ENCODE results near the gene OTOS. TPM values are rescaled to one million over a fixed set of nuclear protein-coding genes. Genes with fewer than 3 reads are reported as not detected.

Gene OTOS
- total RNA-seq, 1 experiment from 2014 or later = not detected

GRCh38 chr2:240140920-240141319 lies 462 bp upstream of the OTOS start:
- Histone ChIP-seq H4K20me1 (ENCODE audit: insufficient read depth) (no peaks in the 10 kb centered on the region), H3K4me3 (replicated peaks in 1 of 2; ENCODE audit: low read depth in 1 of 2, low read length in 2 of 2) (no peak overlapping the region), H3K9me2 (ENCODE audit: insufficient read depth) (no peaks in the 10 kb centered on the region), H3K4me1 (ENCODE audit: control insufficient read depth in 1 of 2, insufficient read depth in 2 of 2, low read length in 2 of 2) (peaks cover 0 to 15% of the 10 kb centered on the region in 2 experiments; a peak in 2 of 4 replicates), H3K4me2 (ENCODE audit: low read length) (no peak overlapping the region), H3K9ac (ENCODE audit: low read length) (no peak overlapping the region), H3K27ac (ENCODE audit: low read depth, low read length) (no peak overlapping the region), H3K27me3 (ENCODE audit: insufficient read depth, low read length) (no peaks in the 10 kb centered on the region), H2AFZ (ENCODE audit: low read depth, low read length, poor library complexity, severe bottlenecking) (no peak overlapping the region), H3K79me2 (ENCODE audit: insufficient read depth, low read length) (peaks cover 3% of the 10 kb centered on the region; the same call in 1 of the 2 replicates), H3K36me3 (ENCODE audit: control insufficient read depth in 1 of 2, insufficient read depth in 2 of 2, low read length in 2 of 2) (no peaks in the 10 kb centered on the region), H3K9me3 (ENCODE audit: control insufficient read depth in 1 of 2, insufficient read depth in 1 of 2, low read depth in 1 of 2, low read length in 2 of 2) (no peaks in the 10 kb centered on the region)
- ATAC-seq (no peak), DNase-seq (ENCODE audit: low read depth, low spot score) (no peak)
- POLR2A ChIA-PET = no interaction called here
- intact Hi-C loops (cut with micrococcal nuclease) = loop anchor here (5.0 kb wide), 1 partner anchor 1784 kb away; no protein-coding TSS in a partner anchor
- CTCF ChIA-PET = interaction anchor here (1.3 to 6.2 kb wide), 2 partner anchors 10 to 81 kb away, joined by 3 to 64 read pairs; no protein-coding TSS in a partner anchor
- RAD21 ChIA-PET (ENCODE audit: low non-redundant PET in 1 of 2, low total read pairs in 2 of 2, uncharacterized antibody in 2 of 2, unreplicated experiment in 2 of 2) = no interaction called here
- no peak for TF ChIP-seq RAD21 (IDR thresholded peaks at IDR 0.05; ENCODE audit: low read depth)
- no peak for TF ChIP-seq SRF (IDR thresholded peaks at IDR 0.05; ENCODE audit: low read depth)
- TF ChIP-seq POLR2AphosphoS5 (IDR thresholded peaks at IDR 0.05; ENCODE audit: low read depth, low read length) = no peak
- TF ChIP-seq, protein P1, sequence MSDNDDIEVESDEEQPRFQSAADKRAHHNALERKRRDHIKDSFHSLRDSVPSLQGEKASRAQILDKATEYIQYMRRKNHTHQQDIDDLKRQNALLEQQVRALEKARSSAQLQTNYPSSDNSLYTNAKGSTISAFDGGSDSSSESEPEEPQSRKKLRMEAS (IDR thresholded peaks at IDR 0.05) = no peak
- TF ChIP-seq JUND (IDR thresholded peaks at IDR 0.05) = no peak
- TF ChIP-seq, protein P2, sequence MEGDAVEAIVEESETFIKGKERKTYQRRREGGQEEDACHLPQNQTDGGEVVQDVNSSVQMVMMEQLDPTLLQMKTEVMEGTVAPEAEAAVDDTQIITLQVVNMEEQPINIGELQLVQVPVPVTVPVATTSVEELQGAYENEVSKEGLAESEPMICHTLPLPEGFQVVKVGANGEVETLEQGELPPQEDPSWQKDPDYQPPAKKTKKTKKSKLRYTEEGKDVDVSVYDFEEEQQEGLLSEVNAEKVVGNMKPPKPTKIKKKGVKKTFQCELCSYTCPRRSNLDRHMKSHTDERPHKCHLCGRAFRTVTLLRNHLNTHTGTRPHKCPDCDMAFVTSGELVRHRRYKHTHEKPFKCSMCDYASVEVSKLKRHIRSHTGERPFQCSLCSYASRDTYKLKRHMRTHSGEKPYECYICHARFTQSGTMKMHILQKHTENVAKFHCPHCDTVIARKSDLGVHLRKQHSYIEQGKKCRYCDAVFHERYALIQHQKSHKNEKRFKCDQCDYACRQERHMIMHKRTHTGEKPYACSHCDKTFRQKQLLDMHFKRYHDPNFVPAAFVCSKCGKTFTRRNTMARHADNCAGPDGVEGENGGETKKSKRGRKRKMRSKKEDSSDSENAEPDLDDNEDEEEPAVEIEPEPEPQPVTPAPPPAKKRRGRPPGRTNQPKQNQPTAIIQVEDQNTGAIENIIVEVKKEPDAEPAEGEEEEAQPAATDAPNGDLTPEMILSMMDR (IDR thresholded peaks at IDR 0.05 in 2 of 3, conservative IDR thresholded peaks at IDR 0.05 in 1 of 3; ENCODE audit: borderline replicate concordance in 1 of 3, insufficient read depth in 1 of 3, low read depth in 2 of 3, low read length in 2 of 3) = no peak
- no peak for TF ChIP-seq REST (IDR thresholded peaks at IDR 0.05; ENCODE audit: low read depth)
- no peak for TF ChIP-seq EZH2 (IDR thresholded peaks at IDR 0.05)
- no peak for TF ChIP-seq CEBPB (IDR thresholded peaks at IDR 0.05; ENCODE audit: low read depth)
- no peak for TF ChIP-seq POLR2A (IDR thresholded peaks at IDR 0.05; ENCODE audit: borderline replicate concordance, extremely low read depth, insufficient read depth, insufficient read length)
- TF ChIP-seq YY1 (IDR thresholded peaks at IDR 0.05; ENCODE audit: extremely low read depth, insufficient replicate concordance, low read depth, low read length) = no peak
- no peak for TF ChIP-seq SIN3A (IDR thresholded peaks at IDR 0.05; ENCODE audit: low read depth)
- TF ChIP-seq EZH2phosphoT487 (IDR thresholded peaks at IDR 0.05; ENCODE audit: borderline replicate concordance) = no peak
- no peak for TF ChIP-seq FOSL1 (IDR thresholded peaks at IDR 0.05; ENCODE audit: low read depth)
- BruUV-seq (replicated peaks) = no TSS peak

All from HCT116 (cell line).